GM21529 (cell line): ENCODE data around the gene MTMR8.
"Not testable (repeated sequence)": the region's sequence is repeated elsewhere in the genome, so short reads cannot be mapped to it uniquely, and the experiment has no call there.

Source experiments
- ATAC-seq: cut with Tn5 transposase; IDR thresholded peaks from one replicate; pipeline ENCODE4 v1.9.1; 2021; ENCODE audit not compliant: unreplicated experiment

MTMR8 gene

GRCh38 chrX:64394874-64395567 lies at the start of gene MTMR8:
MTMR8 (minus strand) TSS chrX:64395452; CDS start chrX:64395363, 89 bp downstream.
- ATAC-seq, result peak; percentile 98

DNA sequence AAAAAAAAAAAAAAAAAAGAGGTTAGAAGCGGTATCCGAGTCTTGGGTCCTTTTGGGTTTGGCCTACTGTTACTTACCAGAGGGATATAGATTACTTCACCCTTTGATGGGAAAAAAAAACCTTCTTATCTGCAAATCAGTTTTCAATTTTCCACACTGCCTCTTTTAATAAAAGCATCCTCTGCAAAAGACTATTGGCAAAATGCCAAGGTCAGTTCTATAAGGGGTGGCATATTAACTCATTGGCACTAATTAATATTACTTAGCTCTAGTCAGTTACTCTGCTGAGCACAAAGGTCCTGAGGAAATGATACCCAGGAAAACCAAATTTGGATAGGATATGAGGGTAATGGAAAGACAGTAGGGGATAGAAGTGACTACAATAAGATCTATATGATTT lies 44.3 kb upstream of the MTMR8 start:
- no peak for ATAC-seq

GRCh38 chrX:64437665-64438064 lies 42.4 kb upstream of the MTMR8 start:
- no peak for ATAC-seq

- ATAC-seq, result no peak
Observed at GRCh38 chrX:64437218-64437617, 42.0 kb upstream of the MTMR8 start.

GRCh38 chrX:64428371-64428770 lies 33.1 kb upstream of the MTMR8 start:
- ATAC-seq, result no peak

- peak; percentile 93 for ATAC-seq
Observed at GRCh38 chrX:64427787-64428186, 32.5 kb upstream of the MTMR8 start.

GRCh38 chrX:64427281-64427680 lies 32.0 kb upstream of the MTMR8 start:
- peak; percentile 68 for ATAC-seq

GRCh38 chrX:64409730-64410129 lies 14.5 kb upstream of the MTMR8 start:
- not testable (repeated sequence) for ATAC-seq

DNA sequence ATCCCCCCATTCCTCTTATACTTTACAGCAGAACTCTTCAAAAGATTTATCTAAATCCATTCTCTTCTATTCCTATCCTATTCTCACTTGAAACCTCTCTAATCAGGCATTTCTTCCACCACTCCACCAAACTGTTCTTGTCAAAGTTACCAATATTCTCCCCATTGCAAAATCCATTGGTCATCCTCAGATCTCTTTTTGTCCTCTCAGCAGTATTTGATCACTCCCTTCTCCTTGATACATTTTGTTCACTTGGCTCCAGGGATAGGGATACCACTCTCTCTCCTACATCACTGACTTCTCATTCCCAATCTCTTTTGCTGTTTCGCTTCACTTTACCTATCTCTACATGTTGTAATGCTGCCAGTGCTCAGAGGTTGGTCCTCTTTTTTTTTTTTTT lies 2.8 kb upstream of the MTMR8 start:
- no peak for ATAC-seq

- peak; percentile 30 for ATAC-seq
Observed at GRCh38 chrX:64395568-64395929, 297 bp upstream of the MTMR8 start.

DNA sequence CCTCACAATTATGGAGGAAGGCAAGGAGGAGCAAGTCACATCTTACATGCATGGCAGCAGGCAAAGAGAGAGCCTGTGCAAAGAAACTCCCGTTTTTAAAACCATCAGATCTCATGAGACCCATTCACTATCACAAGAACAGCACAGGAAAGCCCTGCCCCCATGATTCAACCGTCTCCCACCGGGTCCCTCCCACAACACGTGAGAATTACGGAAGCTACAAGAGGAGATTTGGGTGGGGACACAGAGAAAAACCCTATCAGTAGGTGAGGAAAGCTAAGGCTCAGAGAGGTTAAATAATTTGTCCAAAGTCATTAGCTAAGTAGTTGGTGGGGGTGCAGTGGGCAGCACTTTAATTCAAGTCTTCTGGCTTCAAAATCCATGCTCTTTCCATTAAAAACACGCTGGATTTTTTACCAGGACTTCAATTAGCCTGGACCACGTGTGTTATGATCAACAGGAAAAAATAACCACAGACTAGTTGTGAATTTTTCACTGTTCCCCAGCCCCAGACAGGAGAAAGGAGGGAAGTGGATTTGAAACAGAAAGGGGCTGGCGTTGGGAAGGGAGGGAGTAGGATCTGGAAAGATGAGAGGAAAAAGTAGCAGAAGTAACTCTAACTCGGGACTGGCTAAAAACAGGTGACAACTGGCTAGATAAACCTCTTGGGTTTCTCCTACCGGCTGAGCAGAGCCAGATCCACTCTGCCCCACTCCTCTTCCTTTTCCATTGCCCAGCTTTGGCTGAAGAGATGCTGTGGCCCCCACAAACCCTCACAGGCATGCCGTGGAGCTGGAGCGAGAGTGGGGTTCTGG lies 986 bp downstream of the MTMR8 start:
- no peak for ATAC-seq

- ATAC-seq, result no peak
Observed at GRCh38 chrX:64389489-64389888, 5.8 kb downstream of the MTMR8 start.

DNA sequence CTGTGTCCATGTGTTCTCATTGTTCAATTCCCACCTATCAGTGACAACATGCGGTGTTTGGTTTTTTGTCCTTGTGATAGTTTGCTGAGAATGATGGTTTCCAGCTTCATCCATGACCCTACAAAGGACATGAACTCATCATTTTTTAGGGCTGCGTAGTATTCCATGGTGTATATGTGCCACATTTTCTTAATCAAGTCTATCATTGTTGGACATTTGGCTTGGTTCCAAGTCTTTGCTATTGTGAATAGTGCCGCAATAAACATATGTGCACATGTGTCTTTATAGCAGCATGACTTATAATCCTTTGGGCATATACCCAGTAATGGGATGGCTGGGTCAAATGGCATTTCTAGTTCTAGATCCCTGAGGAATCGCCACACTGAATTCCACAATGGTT lies 14.5 kb downstream of the MTMR8 start:
- ATAC-seq, result not testable (repeated sequence)

DNA sequence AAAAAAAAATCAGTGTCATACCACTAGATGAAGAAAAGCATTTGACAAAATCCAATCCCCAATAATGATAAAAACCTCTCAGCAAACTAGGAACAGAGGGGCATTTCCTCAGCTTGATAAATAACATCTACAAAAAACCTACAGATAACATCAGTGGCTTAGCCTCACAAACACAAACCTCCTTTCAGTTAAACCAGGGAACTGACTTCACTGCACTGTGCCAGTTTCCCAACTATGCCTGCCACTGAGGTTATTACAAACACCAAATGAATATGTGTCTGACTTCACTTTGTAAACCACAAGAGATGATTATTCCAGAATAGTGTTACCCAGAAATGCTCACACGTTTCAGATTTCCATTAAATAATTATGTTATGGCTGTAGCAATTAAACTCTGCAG lies 15.3 kb downstream of the MTMR8 start:
- ATAC-seq, result no peak

GRCh38 chrX:64377753-64378152 lies 17.5 kb downstream of the MTMR8 start:
- no peak for ATAC-seq

GRCh38 chrX:64352081-64352480 lies 43.2 kb downstream of the MTMR8 start:
- ATAC-seq, result no peak

GRCh38 chrX:64350521-64350920 lies 44.7 kb downstream of the MTMR8 start:
- no peak for ATAC-seq

DNA sequence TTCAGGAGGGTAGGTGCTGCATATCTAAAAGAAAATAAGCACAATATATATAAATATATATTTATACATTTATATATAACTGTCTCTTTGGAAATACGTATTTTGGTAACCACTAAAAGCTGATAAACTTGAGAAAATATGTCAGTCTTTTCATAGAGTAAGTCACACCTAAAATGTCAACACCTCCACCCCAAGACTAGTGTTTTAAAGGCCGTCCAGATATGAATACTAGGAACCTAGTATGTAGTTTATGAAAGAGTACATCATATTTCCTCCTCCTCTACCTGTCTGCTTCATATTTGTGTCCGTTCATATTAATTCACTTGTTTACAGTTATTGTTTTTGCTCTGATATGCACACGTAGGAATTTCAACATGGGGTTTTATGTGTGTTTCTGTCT lies 45.2 kb downstream of the MTMR8 start:
- ATAC-seq, result no peak

DNA sequence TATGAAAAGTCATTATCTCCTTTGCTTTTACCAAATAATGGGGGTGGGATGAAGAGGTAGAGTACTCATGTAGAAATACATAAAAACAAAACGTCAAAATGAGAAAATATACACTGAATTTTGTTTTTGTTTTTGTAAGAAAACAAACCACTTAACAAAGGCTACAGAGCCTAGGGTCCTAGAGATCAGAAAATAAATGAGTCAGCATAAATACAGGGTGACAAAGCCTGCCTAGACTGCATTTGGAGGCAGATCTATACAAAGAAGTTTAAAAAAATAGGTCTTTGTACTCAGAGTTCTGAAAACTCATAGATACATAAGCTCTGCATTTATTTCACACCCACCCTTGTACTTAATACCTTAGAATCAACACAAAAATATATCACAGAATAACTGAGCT lies 52.4 kb downstream of the MTMR8 start:
- no peak for ATAC-seq

- no peak for ATAC-seq
Observed at GRCh38 chrX:64338296-64338695, 57.0 kb downstream of the MTMR8 start.

- ATAC-seq, result no peak
Observed at GRCh38 chrX:64334467-64334866, 60.8 kb downstream of the MTMR8 start.

DNA sequence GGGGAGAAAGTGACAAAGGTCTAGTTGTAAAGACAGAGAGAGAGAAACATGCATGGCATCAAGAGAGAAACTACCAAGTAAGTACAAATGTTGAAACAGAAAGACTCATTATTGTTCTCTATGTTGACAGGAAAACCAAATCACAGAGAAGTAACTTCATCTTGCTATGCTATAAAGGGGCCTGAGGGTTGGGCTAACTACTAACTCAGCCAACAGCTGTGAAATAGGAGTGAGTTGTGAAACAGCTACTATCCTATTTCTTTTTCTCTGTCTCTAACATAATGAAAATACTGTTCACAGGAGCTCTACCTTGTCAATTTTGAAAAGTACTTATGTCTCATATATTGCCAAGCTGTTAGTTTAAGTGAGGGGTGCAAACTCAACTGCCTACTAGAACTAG lies 65.0 kb downstream of the MTMR8 start:
- no peak for ATAC-seq

GRCh38 chrX:64321507-64321906 lies 73.7 kb downstream of the MTMR8 start:
- no peak for ATAC-seq
